WTC11 (cell line): ENCODE results near the gene XDH. TPM values are rescaled to one million over a fixed set of nuclear protein-coding genes. Genes with fewer than 3 reads are reported as not detected.

Experiments
- ATAC-seq: fragments of 200-7000 bp; cut with Tn5 transposase; 2 replicates; pipeline ENCODE4 v1.10.0; 2021; ENCODE audit warnings: mild to moderate bottlenecking, moderate library complexity
- CTCF ChIA-PET: fragments of 300-600 bp; sonication (Branson Sonifier 250); formaldehyde crosslinking; loops from one replicate; lab custom pipeline; 2021; ENCODE audit warnings: antibody characterized with exemption; lab: Charles Lee
- POLR2A ChIA-PET: fragments of 350-600 bp; sonication (Branson Sonifier 250); formaldehyde crosslinking; loops from one replicate; lab custom pipeline; 2021; ENCODE audit warnings: antibody characterized with exemption; lab: Charles Lee
- DNase-seq: peaks from one replicate; pipeline ENCODE4 v3.0.0; 2021; ENCODE audit warnings: low spot score
- H3K27ac Mint-ChIP-seq: 2 replicates; pipeline ENCODE4 v1.8.0; 2021; ENCODE audit warnings: mixed read lengths
- H3K27me3 Mint-ChIP-seq: 2 replicates; pipeline ENCODE4 v1.8.0; 2021; ENCODE audit warnings: low read depth, mild to moderate bottlenecking, moderate library complexity, mixed read lengths
- H3K36me3 Mint-ChIP-seq: 2 replicates; pipeline ENCODE4 v1.8.0; 2021; ENCODE audit warnings: mixed read lengths
- H3K4me1 Mint-ChIP-seq: 2 replicates; pipeline ENCODE4 v1.8.0; 2022; ENCODE audit warnings: mixed read lengths
- H3K4me3 Mint-ChIP-seq: 2 replicates; pipeline ENCODE4 v1.8.0; 2021; ENCODE audit warnings: mild to moderate bottlenecking, moderate library complexity, mixed read lengths
- H3K9me3 Mint-ChIP-seq: 2 replicates; pipeline ENCODE4 v1.8.0; 2021; ENCODE audit warnings: mixed read lengths
- ATF1 ChIP-seq: sonication (generic); formaldehyde crosslinking; IDR thresholded peaks from 2 replicates; pipeline ENCODE4 v1.8.1; 2023; ENCODE audit warnings: mild to moderate bottlenecking, moderate library complexity, missing genetic modification reagents
- CREM ChIP-seq: sonication (generic); formaldehyde crosslinking; IDR thresholded peaks from 2 replicates; pipeline ENCODE4 v1.8.1; 2022; ENCODE audit warnings: mild to moderate bottlenecking, missing genetic modification reagents, moderate library complexity
- EMX1 ChIP-seq: fragments of 250-450 bp; sonication (Bioruptor Pico); IDR thresholded peaks from 2 replicates; pipeline ENCODE4 v1.8.0; 2021; ENCODE audit warnings: mild to moderate bottlenecking
- ETV6 ChIP-seq: sonication (generic); formaldehyde crosslinking; IDR thresholded peaks from 2 replicates; pipeline ENCODE4 v1.8.1; 2022; ENCODE audit warnings: mild to moderate bottlenecking, missing genetic modification reagents
- FOXJ3 ChIP-seq: sonication (generic); formaldehyde crosslinking; IDR thresholded peaks from 2 replicates; pipeline ENCODE4 v1.9.0; 2021; ENCODE audit warnings: missing genetic modification reagents, mild to moderate bottlenecking, borderline replicate concordance
- FOXK1 ChIP-seq: sonication (generic); formaldehyde crosslinking; IDR thresholded peaks from 2 replicates; pipeline ENCODE4 v1.8.0; 2022; ENCODE audit warnings: mild to moderate bottlenecking, moderate library complexity, missing genetic modification reagents
- GABPB1 ChIP-seq: sonication (generic); formaldehyde crosslinking; IDR thresholded peaks from 2 replicates; pipeline ENCODE4 v1.8.1; 2023; ENCODE audit warnings: mild to moderate bottlenecking, missing genetic modification reagents
- MAX ChIP-seq: sonication (generic); formaldehyde crosslinking; IDR thresholded peaks from 2 replicates; pipeline ENCODE4 v1.8.0; 2022; ENCODE audit warnings: mild to moderate bottlenecking, missing genetic modification reagents
- NR2C2 ChIP-seq: sonication (generic); formaldehyde crosslinking; IDR thresholded peaks from 2 replicates; pipeline ENCODE4 v1.8.0; 2022; ENCODE audit warnings: mild to moderate bottlenecking, missing genetic modification reagents
- PRRX2 ChIP-seq: fragments of 250-450 bp; sonication (Bioruptor Pico); IDR thresholded peaks from 2 replicates; pipeline ENCODE4 v1.8.0; 2021; ENCODE audit warnings: mild to moderate bottlenecking
- SMAD4 ChIP-seq: sonication (generic); formaldehyde crosslinking; IDR thresholded peaks from 2 replicates; pipeline ENCODE4 v1.8.0; 2022; ENCODE audit warnings: mild to moderate bottlenecking, missing genetic modification reagents
- ZNF121 ChIP-seq: sonication (generic); formaldehyde crosslinking; IDR thresholded peaks from 2 replicates; pipeline ENCODE4 v1.8.0; 2023; ENCODE audit warnings: missing genetic modification reagents
- ZNF219 ChIP-seq: sonication (generic); formaldehyde crosslinking; IDR thresholded peaks from 2 replicates; pipeline ENCODE4 v1.8.0; 2023; ENCODE audit warnings: missing genetic modification reagents, mild to moderate bottlenecking, borderline replicate concordance
- ZNF263 ChIP-seq: sonication (generic); formaldehyde crosslinking; IDR thresholded peaks from 2 replicates; pipeline ENCODE4 v1.8.1; 2022; ENCODE audit warnings: low read depth, mild to moderate bottlenecking, moderate library complexity, missing genetic modification reagents
- ZNF671 ChIP-seq: fragments of 250-450 bp; sonication (Bioruptor Pico); IDR thresholded peaks from 2 replicates; pipeline ENCODE4 v1.8.0; 2021; ENCODE audit warnings: mild to moderate bottlenecking
- total RNA-seq: library from RNA; stranded (reverse); gene quantifications from 3 replicates; pipeline ENCODE4 v1.2.3, GENCODE V29; 2021
- TF ChIP-seq, protein P1 (sequence below): sonication (generic); formaldehyde crosslinking; IDR thresholded peaks from 2 replicates; pipeline ENCODE4 v1.8.1; 2023; ENCODE audit warnings: mild to moderate bottlenecking, missing genetic modification reagents
- TF ChIP-seq, protein P2 (sequence below): sonication (generic); formaldehyde crosslinking; IDR thresholded peaks from 2 replicates; pipeline ENCODE4 v1.8.1; 2023; ENCODE audit warnings: mild to moderate bottlenecking, missing genetic modification reagents, borderline replicate concordance
- TF ChIP-seq, protein P3 (sequence below): sonication (generic); formaldehyde crosslinking; IDR thresholded peaks from 2 replicates; pipeline ENCODE4 v1.8.0; 2023; ENCODE audit warnings: missing genetic modification reagents
- TF ChIP-seq, protein P4 (sequence below): sonication (generic); formaldehyde crosslinking; IDR thresholded peaks from 2 replicates; pipeline ENCODE4 v1.8.0; 2023; ENCODE audit warnings: mild to moderate bottlenecking, missing genetic modification reagents
- TF ChIP-seq, protein P5 (sequence below): sonication (generic); formaldehyde crosslinking; IDR thresholded peaks from 2 replicates; pipeline ENCODE4 v1.8.1; 2023; ENCODE audit warnings: mild to moderate bottlenecking, missing genetic modification reagents, moderate library complexity
- TF ChIP-seq, protein P6 (sequence below): fragments of 250-450 bp; sonication (Bioruptor Pico); conservative IDR thresholded peaks from 2 replicates; pipeline ENCODE4 v1.9.0; 2021; ENCODE audit warnings: mild to moderate bottlenecking

XDH gene
- total RNA-seq, 1 experiment from 2014 or later = 3.0 TPM

DNA sequence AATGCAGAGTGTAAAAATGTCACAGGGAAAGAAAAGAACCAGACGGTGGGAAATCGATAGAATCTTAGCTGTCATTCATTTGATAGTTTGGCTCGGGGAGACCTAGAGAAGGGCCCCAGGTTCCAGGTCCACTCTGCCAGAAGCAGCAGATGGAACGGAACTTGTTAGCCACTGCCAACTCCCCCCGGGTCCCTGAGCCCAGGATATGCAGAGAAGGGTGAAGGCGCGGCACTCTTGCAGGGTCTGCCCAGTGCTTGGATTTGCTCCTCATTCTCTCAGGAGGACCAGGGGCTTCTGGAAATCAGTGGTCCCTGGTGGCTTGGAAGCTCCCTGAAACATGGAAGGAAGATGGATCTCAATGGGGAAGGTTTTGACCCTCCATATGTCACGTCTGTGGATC lies 11.6 kb upstream of the XDH start:
- Mint-ChIP-seq H3K4me3 (no peak overlapping the region), H3K27ac (no peak overlapping the region), H3K36me3 (peaks cover 11% of the 10 kb centered on the region), H3K4me1 (peaks cover 13% of the 10 kb centered on the region), H3K9me3 (peaks cover 29% of the 10 kb centered on the region), H3K27me3 (no peaks in the 10 kb centered on the region)
- DNase-seq (no peak), ATAC-seq (no peak)
- ChIA-PET CTCF (no interaction called here), POLR2A (no interaction called here)
- no peak for TF ChIP-seq PRRX2
- no peak for TF ChIP-seq FOXJ3 (CRISPR knock-in tag)
- TF ChIP-seq ZNF219 = no peak
- no peak for TF ChIP-seq NR2C2
- TF ChIP-seq, protein P1, sequence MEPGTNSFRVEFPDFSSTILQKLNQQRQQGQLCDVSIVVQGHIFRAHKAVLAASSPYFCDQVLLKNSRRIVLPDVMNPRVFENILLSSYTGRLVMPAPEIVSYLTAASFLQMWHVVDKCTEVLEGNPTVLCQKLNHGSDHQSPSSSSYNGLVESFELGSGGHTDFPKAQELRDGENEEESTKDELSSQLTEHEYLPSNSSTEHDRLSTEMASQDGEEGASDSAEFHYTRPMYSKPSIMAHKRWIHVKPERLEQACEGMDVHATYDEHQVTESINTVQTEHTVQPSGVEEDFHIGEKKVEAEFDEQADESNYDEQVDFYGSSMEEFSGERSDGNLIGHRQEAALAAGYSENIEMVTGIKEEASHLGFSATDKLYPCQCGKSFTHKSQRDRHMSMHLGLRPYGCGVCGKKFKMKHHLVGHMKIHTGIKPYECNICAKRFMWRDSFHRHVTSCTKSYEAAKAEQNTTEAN = no peak

DNA sequence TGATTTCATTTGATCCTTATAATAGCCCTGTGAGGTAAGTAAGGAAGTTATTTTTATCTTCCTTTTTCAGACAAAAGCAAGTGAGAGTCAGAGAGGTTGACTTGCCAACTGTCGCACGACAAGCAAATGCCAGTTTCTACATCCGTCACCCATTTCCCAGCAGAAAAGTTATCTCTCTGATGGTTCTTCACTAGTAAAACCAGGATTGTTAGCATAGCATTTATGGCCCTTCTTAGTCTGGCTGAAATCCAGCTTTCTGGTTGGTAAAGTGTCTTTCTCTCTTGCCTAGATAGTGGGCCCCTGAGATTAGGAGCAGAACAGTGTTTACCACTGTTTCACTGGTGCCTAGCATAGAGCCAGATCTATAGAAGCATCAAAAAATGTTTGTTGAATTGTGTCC lies 7.1 kb upstream of the XDH start:
- Mint-ChIP-seq H3K27ac (no peak overlapping the region), H3K27me3 (no peaks in the 10 kb centered on the region)
- TF ChIP-seq EMX1 (no peak), FOXK1 (CRISPR knock-in tag) (no peak), ZNF671 (CRISPR knock-in tag) (no peak), GABPB1 (CRISPR knock-in tag) (no peak), ETV6 (no peak)
- TF ChIP-seq, protein P2, sequence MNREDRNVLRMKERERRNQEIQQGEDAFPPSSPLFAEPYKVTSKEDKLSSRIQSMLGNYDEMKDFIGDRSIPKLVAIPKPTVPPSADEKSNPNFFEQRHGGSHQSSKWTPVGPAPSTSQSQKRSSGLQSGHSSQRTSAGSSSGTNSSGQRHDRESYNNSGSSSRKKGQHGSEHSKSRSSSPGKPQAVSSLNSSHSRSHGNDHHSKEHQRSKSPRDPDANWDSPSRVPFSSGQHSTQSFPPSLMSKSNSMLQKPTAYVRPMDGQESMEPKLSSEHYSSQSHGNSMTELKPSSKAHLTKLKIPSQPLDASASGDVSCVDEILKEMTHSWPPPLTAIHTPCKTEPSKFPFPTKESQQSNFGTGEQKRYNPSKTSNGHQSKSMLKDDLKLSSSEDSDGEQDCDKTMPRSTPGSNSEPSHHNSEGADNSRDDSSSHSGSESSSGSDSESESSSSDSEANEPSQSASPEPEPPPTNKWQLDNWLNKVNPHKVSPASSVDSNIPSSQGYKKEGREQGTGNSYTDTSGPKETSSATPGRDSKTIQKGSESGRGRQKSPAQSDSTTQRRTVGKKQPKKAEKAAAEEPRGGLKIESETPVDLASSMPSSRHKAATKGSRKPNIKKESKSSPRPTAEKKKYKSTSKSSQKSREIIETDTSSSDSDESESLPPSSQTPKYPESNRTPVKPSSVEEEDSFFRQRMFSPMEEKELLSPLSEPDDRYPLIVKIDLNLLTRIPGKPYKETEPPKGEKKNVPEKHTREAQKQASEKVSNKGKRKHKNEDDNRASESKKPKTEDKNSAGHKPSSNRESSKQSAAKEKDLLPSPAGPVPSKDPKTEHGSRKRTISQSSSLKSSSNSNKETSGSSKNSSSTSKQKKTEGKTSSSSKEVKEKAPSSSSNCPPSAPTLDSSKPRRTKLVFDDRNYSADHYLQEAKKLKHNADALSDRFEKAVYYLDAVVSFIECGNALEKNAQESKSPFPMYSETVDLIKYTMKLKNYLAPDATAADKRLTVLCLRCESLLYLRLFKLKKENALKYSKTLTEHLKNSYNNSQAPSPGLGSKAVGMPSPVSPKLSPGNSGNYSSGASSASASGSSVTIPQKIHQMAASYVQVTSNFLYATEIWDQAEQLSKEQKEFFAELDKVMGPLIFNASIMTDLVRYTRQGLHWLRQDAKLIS (CRISPR knock-in tag) = no peak
- TF ChIP-seq, protein P3, sequence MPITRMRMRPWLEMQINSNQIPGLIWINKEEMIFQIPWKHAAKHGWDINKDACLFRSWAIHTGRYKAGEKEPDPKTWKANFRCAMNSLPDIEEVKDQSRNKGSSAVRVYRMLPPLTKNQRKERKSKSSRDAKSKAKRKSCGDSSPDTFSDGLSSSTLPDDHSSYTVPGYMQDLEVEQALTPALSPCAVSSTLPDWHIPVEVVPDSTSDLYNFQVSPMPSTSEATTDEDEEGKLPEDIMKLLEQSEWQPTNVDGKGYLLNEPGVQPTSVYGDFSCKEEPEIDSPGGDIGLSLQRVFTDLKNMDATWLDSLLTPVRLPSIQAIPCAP = no peak
- TF ChIP-seq, all 79 proteins: peak for 0
- ChIA-PET POLR2A (no interaction called here), CTCF (no interaction called here)
- Mint-ChIP-seq H3K4me1 (peaks cover 13% of the 10 kb centered on the region), H3K4me3 (no peak overlapping the region), H3K36me3 (peaks cover 25% of the 10 kb centered on the region), H3K9me3 (peaks cover 46% of the 10 kb centered on the region)
- no peak for ATAC-seq
- DNase-seq = no peak

GRCh38 chr2:31420936-31421335 lies 6.4 kb upstream of the XDH start:
- ATAC-seq = no peak
- TF ChIP-seq ATF1 (CRISPR knock-in tag) (no peak), SMAD4 (CRISPR knock-in tag) (no peak), ZNF121 (CRISPR knock-in tag) (no peak), ZNF263 (no peak), CREM (CRISPR knock-in tag) (no peak), MAX (CRISPR knock-in tag) (no peak)
- TF ChIP-seq, protein P4, sequence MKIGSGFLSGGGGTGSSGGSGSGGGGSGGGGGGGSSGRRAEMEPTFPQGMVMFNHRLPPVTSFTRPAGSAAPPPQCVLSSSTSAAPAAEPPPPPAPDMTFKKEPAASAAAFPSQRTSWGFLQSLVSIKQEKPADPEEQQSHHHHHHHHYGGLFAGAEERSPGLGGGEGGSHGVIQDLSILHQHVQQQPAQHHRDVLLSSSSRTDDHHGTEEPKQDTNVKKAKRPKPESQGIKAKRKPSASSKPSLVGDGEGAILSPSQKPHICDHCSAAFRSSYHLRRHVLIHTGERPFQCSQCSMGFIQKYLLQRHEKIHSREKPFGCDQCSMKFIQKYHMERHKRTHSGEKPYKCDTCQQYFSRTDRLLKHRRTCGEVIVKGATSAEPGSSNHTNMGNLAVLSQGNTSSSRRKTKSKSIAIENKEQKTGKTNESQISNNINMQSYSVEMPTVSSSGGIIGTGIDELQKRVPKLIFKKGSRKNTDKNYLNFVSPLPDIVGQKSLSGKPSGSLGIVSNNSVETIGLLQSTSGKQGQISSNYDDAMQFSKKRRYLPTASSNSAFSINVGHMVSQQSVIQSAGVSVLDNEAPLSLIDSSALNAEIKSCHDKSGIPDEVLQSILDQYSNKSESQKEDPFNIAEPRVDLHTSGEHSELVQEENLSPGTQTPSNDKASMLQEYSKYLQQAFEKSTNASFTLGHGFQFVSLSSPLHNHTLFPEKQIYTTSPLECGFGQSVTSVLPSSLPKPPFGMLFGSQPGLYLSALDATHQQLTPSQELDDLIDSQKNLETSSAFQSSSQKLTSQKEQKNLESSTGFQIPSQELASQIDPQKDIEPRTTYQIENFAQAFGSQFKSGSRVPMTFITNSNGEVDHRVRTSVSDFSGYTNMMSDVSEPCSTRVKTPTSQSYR (CRISPR knock-in tag) = no peak
- TF ChIP-seq, protein P5, sequence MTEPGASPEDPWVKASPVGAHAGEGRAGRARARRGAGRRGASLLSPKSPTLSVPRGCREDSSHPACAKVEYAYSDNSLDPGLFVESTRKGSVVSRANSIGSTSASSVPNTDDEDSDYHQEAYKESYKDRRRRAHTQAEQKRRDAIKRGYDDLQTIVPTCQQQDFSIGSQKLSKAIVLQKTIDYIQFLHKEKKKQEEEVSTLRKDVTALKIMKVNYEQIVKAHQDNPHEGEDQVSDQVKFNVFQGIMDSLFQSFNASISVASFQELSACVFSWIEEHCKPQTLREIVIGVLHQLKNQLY (CRISPR knock-in tag) = no peak
- TF ChIP-seq, protein P6, sequence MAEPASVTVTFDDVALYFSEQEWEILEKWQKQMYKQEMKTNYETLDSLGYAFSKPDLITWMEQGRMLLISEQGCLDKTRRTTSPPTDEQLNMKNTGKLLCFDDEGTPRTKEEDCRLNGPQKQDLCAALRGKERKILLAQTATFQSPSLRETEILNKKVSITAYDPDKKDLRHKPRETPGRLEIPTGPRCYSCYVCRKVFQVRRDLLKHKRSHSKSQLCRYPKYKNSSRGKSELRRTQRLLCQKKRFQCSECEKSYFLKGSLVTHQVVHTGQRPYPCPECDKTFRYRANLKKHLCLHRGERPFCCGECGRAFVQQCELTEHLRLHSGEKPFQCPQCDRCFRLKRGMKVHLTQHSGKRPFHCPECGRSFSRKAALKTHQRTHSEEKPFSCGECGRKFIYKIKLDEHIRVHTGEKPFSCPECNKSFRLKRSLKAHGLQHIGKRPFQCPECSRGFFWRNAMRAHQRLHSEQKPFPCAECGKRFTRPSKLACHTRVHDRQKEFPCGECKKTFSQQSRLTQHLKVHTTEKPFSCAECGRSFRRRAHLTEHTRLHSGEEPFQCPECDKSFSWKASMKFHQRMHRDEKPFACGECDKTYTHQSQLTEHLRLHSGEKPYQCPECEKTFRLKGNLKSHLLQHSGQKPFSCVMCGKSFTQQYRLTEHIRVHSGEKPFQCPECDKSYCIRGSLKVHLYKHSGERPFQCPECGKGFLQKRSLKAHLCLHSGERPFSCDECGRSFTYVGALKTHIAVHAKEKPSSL = no peak

More at GRCh38 chr2:31420936-31421335, 6.4 kb upstream of the XDH start:
- Mint-ChIP-seq H3K36me3 (peaks cover 25% of the 10 kb centered on the region), H3K27me3 (no peaks in the 10 kb centered on the region), H3K4me3 (no peak overlapping the region), H3K27ac (no peak overlapping the region), H3K9me3 (peaks cover 39% of the 10 kb centered on the region), H3K4me1 (peaks cover 13% of the 10 kb centered on the region)
- CTCF ChIA-PET = no interaction called here
- no peak for DNase-seq
- POLR2A ChIA-PET = no interaction called here
